Measurements from ENCODE around the gene CTIF.

The CTIF gene

DNA sequence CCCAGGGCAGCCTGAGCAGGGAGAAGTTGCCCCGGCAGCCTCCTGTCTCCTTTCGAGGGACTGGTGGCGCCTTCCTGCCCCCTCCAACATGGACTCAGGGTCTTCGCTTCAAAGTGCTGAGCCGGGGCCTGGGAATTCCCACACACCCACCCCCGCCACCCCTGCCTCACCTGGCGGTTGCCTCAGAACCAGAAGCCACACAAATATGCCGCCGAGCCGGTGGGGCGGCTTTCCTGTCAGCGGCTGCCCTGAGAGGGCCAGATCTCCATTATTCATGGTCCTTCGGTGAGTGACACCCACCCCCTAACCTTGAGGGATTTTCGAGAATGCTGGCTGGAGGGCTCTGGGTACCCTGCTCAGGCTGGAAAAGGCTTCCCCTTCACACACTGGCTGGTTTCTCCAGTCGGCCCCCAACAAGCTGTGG lies 340.2 kb downstream of the CTIF start:
- DNase-seq, result no peak

- DNase-seq, result no peak
Measured at GRCh38 chr18:48880931-48881330, 342.1 kb downstream of the CTIF start.

GRCh38 chr18:48882379-48882778 lies 343.5 kb downstream of the CTIF start:
- DNase-seq, result no peak

GRCh38 chr18:48884306-48884705 lies 345.5 kb downstream of the CTIF start:
- DNase-seq, result no peak

- no peak for DNase-seq
Measured at GRCh38 chr18:48884771-48885170, 345.9 kb downstream of the CTIF start.

- no peak for DNase-seq
Measured at GRCh38 chr18:48885266-48885923, 346.6 kb downstream of the CTIF start.

DNA sequence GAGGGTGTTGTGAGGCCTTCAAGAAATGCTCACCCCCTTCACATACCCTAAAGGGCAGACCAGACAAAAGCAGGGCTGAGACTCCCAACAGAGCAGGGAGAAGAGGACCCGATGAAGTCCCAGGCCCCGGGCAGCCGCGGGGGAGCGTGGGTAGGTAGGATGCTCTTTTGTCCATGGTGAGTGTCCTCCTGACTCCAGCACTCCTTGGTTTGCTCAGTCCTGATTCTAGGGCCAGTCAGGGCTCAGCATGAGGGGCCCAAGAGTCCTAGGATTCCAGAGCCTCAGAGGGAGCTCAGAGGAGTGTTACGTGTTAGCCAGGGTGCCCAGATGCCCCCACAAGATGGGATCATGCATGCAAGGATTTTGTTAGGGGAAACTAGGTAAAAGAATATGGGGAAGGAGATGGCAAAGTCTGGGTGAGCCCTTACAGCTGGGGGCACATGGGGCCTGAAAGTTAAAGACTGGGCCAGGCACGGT lies 347.1 kb downstream of the CTIF start:
- DNase-seq, result no peak

- no peak for DNase-seq
Measured at GRCh38 chr18:48886520-48887293, 347.9 kb downstream of the CTIF start.

GRCh38 chr18:48887294-48887904 lies 348.6 kb downstream of the CTIF start:
- no peak for DNase-seq

GRCh38 chr18:48887905-48888772 lies 349.3 kb downstream of the CTIF start:
- no peak for DNase-seq

DNA sequence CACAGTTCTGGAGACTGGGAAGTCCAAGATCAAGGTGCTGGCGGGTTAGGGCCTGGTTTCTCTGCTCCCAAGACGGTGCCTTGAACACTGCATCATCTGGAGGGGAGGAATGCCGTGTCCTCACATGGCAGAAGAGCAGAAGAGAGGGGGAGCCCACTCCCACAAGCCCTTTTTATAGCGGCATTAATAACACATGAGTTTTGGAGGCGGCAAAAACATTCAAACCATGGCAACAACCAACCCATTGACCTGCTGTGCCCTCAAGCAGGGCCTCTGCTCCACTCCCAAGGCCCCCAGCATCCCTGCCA lies 349.9 kb downstream of the CTIF start:
- no peak for DNase-seq

- DNase-seq, result no peak
Measured at GRCh38 chr18:48889115-48889941, 350.5 kb downstream of the CTIF start.

DNA sequence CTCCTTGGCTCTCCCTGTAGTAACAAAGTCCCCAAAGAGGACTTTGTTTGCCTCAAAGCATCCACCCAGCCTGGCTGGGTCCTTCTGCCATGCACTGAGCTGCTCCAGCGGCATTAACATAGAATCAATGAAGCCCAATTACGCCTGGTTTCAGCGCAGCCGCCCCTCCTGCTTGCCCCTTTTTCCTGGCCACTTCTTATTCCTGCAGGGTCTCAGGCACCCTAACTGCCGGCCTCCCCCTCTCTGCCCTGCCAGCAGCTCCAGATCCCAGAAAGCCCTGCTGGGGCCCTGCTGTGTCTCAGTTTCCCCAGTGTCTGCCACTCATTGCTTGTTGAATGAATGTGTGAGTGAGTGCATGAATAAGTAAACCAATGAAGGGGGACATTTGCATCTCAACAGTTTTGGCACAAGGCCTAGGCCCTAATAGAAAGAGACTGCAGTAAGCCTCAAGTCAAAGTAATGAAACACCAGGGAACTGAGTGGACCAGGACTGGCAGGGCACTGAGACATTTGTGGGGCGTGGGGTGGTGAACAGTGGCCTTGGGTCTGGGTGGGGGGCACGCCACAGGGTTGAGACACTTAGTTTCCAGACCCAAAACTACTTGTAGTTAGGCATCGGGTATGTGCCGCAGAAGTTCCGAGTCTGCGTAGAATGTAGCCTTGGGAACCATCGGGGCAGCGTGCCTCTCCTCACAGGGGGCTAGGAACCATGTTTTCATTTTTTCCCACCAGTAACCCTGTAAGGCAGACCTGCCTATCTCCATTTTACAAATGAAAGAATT lies 351.3 kb downstream of the CTIF start:
- DNase-seq, result no peak

DNA sequence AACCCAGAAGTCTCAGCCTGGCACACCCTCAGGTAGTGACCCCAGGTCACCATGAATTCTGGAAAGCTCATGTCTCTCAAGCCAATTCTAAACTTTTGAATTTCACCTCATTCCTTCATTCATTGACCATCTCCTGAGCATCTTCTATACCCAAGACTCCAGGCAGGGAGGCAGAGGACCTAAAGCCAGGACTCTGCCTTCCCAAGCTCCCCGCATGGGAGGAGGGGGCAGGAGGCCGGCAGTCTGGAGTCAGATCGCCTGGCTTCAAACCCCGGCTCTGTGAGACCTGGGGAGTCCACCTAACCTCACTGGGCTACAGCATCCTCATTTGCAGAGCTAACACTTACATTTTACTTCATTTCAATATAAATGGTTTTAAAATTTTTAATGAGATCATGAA lies 352.9 kb downstream of the CTIF start:
- DNase-seq, result no peak

DNA sequence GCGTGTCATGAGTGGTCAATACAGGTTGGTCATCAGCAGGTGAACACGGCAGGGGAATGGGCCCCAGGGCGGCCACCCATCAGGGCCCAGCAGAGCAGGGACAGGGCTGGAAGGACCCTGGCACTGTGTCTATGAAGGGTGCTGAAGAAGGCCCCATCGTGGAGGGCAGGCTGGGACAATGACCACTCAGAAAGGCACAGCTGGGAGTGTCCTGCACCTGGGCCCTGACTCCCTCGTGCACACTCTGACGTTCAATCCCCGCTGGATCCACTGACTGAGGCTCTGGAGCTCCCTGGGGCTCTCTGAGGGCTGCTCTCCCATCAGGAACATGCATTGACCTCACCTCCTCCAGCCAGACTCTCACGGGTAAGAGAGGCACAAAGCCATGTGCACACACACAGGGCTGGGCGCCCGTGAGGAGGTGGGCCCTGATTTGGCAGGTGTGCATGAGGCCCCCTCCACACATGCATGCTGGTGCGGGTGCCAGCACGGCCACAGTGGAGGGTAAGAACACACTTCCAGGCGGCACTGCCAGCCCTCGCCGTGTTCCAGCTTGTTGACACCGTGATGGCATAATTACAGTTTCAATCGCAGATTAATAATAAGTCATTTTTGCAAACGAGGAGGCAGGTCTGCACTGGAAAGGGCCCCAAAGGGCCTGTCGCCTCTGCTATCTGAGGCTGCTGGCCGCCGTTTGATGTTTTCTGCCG lies 353.5 kb downstream of the CTIF start:
- no peak for DNase-seq

GRCh38 chr18:48893061-48893607 lies 354.3 kb downstream of the CTIF start:
- no peak for DNase-seq

- DNase-seq, result no peak
Measured at GRCh38 chr18:48893608-48894600, 355.1 kb downstream of the CTIF start.

- no peak for DNase-seq
Measured at GRCh38 chr18:48894799-48895346, 356.0 kb downstream of the CTIF start.
